Measurements from ENCODE around the gene FDXR. TPM values are rescaled to one million over a fixed set of nuclear protein-coding genes. Genes with fewer than 3 reads are reported as not detected.

FDXR gene
- total RNA-seq, 1 donor from 2014 or later: 9.0 TPM

- Mint-ChIP-seq H3K4me1 (ENCODE audit: low read depth) (no peaks in the 10 kb centered on the region), H3K27ac (ENCODE audit: unreplicated experiment) (peak overlapping the region; percentile 45), H3K27me3 (ENCODE audit: low read depth) (peaks cover 32% of the 10 kb centered on the region), H3K4me3 (ENCODE audit: unreplicated experiment) (no peak overlapping the region), H3K9me3 (ENCODE audit: low read depth) (no peaks in the 10 kb centered on the region), H3K36me3 (ENCODE audit: low read depth) (no peaks in the 10 kb centered on the region)
- TF ChIP-seq CTCF (IDR thresholded peaks at IDR 0.05): no peak
- no peak for DNase-seq (ENCODE audit: low spot score)
These were observed 47.5 kb upstream of the FDXR start for GRCh38 chr17:74920306-74920620.

DNA sequence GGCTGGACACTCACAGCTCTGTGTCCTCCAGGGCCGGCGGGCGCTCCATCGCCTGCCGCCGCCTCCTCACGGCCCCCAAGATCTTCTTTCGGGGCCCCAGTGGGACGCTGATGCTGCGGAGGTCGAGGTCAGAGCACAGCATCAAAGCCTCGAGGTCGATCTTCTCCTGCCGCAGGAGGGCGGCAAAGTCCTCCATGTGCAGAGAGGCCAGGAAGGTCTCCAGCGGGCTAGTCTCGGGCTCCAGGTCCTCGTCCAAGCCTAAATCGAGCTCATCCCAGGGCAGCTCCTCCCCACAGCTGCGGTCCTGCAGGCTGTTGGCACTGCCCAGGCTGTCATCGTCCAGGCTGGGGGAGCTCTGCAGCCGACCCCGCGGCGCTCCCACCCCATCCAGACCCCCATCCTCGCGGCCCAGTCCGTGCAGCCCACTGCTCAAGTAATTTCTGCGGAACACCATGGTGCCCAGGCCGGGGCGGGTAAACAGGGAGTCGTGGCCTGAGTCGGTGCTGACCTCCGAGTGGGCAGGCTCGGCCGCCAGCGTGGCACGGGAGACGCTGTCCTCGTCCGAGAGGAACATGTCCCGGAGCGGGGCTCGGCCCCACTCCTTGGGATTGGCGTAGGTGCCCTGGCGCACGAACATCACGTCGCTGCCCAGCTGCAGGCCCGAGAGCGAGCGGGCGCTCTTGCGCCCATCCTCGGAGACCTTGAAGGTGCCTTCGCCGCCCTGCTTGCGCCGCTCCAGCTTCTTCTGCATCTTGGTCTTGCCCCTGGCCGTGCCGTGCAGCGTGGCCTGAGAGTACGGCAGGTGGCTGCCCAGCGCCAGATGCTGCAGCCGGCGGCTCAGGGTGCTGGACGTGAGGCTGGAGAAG lies 46.9 kb upstream of the FDXR start:
- Mint-ChIP-seq H3K4me3 (ENCODE audit: unreplicated experiment) (no peak overlapping the region), H3K4me1 (ENCODE audit: low read depth) (no peaks in the 10 kb centered on the region), H3K27me3 (ENCODE audit: low read depth) (peaks cover 26% of the 10 kb centered on the region), H3K27ac (ENCODE audit: unreplicated experiment) (no peak overlapping the region), H3K36me3 (ENCODE audit: low read depth) (no peaks in the 10 kb centered on the region), H3K9me3 (ENCODE audit: low read depth) (no peaks in the 10 kb centered on the region)
- DNase-seq (ENCODE audit: low spot score): no peak
- TF ChIP-seq CTCF (IDR thresholded peaks at IDR 0.05): peak; percentile 61

- Mint-ChIP-seq H3K9me3 (ENCODE audit: low read depth) (no peaks in the 10 kb centered on the region), H3K27ac (ENCODE audit: unreplicated experiment) (no peak overlapping the region), H3K27me3 (ENCODE audit: low read depth) (peaks cover 26% of the 10 kb centered on the region), H3K4me3 (ENCODE audit: unreplicated experiment) (no peak overlapping the region), H3K36me3 (ENCODE audit: low read depth) (no peaks in the 10 kb centered on the region), H3K4me1 (ENCODE audit: low read depth) (no peaks in the 10 kb centered on the region)
- no peak for TF ChIP-seq CTCF (IDR thresholded peaks at IDR 0.05)
- DNase-seq (ENCODE audit: low spot score): no peak
These were observed 46.1 kb upstream of the FDXR start for GRCh38 chr17:74918906-74919305.

DNA sequence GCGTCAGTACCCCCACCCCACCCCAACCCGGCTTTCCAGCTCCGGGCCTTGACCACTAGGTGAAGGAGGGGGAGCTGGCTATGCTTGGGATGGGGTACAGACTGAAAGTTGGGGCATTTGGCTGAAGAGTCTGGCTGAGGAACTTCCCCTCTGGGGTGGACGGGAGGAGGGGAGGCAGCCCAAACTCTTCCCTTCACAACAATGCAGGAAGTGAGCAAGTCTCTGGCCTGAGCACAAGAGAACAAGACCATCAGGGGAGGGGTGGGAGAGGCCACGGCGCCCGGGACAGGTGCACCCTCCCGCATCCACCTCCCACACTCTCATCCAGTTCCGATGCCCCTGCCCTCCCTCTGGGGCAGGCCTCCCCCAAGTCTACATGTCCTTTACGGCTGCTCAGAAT lies 44.6 kb upstream of the FDXR start:
- Mint-ChIP-seq H3K27ac (ENCODE audit: unreplicated experiment) (no peak overlapping the region), H3K4me1 (ENCODE audit: low read depth) (no peaks in the 10 kb centered on the region), H3K36me3 (ENCODE audit: low read depth) (no peaks in the 10 kb centered on the region), H3K27me3 (ENCODE audit: low read depth) (peaks cover 22% of the 10 kb centered on the region), H3K9me3 (ENCODE audit: low read depth) (no peaks in the 10 kb centered on the region), H3K4me3 (ENCODE audit: unreplicated experiment) (no peak overlapping the region)
- no peak for DNase-seq (ENCODE audit: low spot score)
- no peak for TF ChIP-seq CTCF (IDR thresholded peaks at IDR 0.05)

DNA sequence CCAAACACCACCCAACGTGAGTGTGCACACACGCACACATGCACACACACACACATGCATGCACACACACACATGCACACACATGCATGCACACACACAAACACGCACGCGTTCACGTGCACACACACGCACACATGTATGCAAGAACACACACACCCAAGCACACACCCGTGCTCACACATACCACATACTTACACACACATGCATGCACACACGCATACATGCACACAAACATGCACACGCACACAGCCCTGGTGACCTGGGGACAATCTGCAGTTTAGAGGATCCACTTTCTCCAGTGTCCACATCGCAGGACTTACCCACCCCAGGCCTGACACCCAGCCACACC lies 44.0 kb upstream of the FDXR start:
- Mint-ChIP-seq H3K9me3 (ENCODE audit: low read depth) (no peaks in the 10 kb centered on the region), H3K36me3 (ENCODE audit: low read depth) (no peaks in the 10 kb centered on the region), H3K27ac (ENCODE audit: unreplicated experiment) (no peak overlapping the region), H3K27me3 (ENCODE audit: low read depth) (peaks cover 18% of the 10 kb centered on the region), H3K4me3 (ENCODE audit: unreplicated experiment) (no peak overlapping the region), H3K4me1 (ENCODE audit: low read depth) (no peaks in the 10 kb centered on the region)
- TF ChIP-seq CTCF (IDR thresholded peaks at IDR 0.05): no peak
- DNase-seq (ENCODE audit: low spot score): no peak
